ENCODE results near the gene TEX51. TPM values are rescaled to one million over a fixed set of nuclear protein-coding genes. Genes with fewer than 3 reads are reported as not detected.

Gene TEX51
- total and polyA plus RNA-seq, 2 of the 4 experiments (the other 2 are of a cell fraction) = not detected

DNA sequence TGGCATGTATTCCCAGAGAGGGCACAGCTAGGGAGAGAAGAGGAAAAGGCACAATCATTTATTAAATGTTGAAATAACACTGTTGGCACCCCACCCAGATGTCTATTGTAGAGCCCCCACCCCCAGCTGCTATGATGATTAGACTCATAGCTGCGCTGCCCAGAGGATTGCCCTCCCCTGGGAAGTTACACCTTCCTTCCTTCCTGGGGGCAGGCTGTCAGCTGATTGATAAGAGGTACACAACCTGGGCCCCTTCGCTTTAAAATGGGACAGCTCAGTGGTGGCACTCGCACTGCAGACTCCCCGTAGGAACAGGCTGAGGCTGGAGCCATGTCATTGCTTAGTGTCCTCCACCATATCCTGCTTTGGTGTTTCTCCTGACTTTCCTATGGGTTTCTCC is 18.1 kb downstream of the TEX51 start:
- Histone ChIP-seq H3K9me3 (ENCODE audit: control insufficient read depth, insufficient read depth, low read length) (no peaks in the 10 kb centered on the region), H3K4me3 (ENCODE audit: insufficient read depth, low read depth, low read length) (no peak overlapping the region), H3K4ac (ENCODE audit: low read depth, low read length) (no peak overlapping the region), H3K9ac (ENCODE audit: low read depth, low read length) (no peak overlapping the region), H2AK9ac (replicated peaks; ENCODE audit: low read depth, low read length, poor library complexity) (no peak overlapping the region), H3K4me1 (ENCODE audit: control insufficient read depth, insufficient read depth, low read length) (no peaks in the 10 kb centered on the region), H2BK120ac (ENCODE audit: low read depth, low read length) (no peak overlapping the region), H3K14ac (replicated peaks; ENCODE audit: low read depth, low read length) (no peak overlapping the region), H3K56ac (ENCODE audit: extremely low read depth, insufficient read depth, low read length) (no peak overlapping the region), H4K5ac (ENCODE audit: low read depth, low read length) (no peak overlapping the region), H3K23ac (ENCODE audit: low read depth, low read length) (no peak overlapping the region), H3K27me3 (ENCODE audit: control insufficient read depth, insufficient read depth, low read length) (no peaks in the 10 kb centered on the region; the same call in 1 of the 2 replicates), H3K4me2 (ENCODE audit: low read depth, low read length) (no peak overlapping the region), H2BK20ac (ENCODE audit: low read depth, low read length) (no peak overlapping the region), H3K36me3 (ENCODE audit: control insufficient read depth, insufficient read depth, low read length) (no peaks in the 10 kb centered on the region), H2BK15ac (ENCODE audit: low read depth, low read length) (no peak overlapping the region), H4K8ac (ENCODE audit: low read depth in 2 of 2, low read length in 2 of 2) (no peak overlapping the region), H4K20me1 (ENCODE audit: insufficient read depth, low read length) (no peaks in the 10 kb centered on the region), H2AFZ (replicated peaks; ENCODE audit: low read length, poor library complexity) (no peak overlapping the region), H4K91ac (ENCODE audit: insufficient read depth, low read depth, low read length) (no peak overlapping the region), H3K9me1 (ENCODE audit: insufficient read depth, low read length) (no peaks in the 10 kb centered on the region), H2BK5ac (ENCODE audit: low read depth, low read length, poor library complexity, severe bottlenecking) (no peak overlapping the region), H2AK5ac (ENCODE audit: low read depth, low read length) (no peak overlapping the region), H3K27ac (ENCODE audit: insufficient read depth, low read length) (no peak overlapping the region), H3K18ac (ENCODE audit: low read depth, low read length) (no peak overlapping the region), H3K79me1 (ENCODE audit: low read depth in 1 of 2, low read length in 2 of 2) (no peaks in the 10 kb centered on the region)
- in situ Hi-C loops (cut with MboI; ENCODE audit: low sequenced_read_pairs) = no loop called here
- no peak for ATAC-seq (ENCODE audit: low read depth)
- WGBS, 2 experiments (ENCODE audit: extremely low coverage in 2 of 2, insufficient read length in 1 of 2) = 74% methylated on average over 3 of the region's 4 CpGs; no CpG with 5 or more reads in 1 of the 2 experiments
- no TSS peak for BruUV-seq (replicated peaks)
- DNase-seq = no peak
- ChIA-PET POLR2A (ENCODE audit: unreplicated experiment) (no interaction called here), CTCF (no interaction called here)
- TF ChIP-seq, protein P1, sequence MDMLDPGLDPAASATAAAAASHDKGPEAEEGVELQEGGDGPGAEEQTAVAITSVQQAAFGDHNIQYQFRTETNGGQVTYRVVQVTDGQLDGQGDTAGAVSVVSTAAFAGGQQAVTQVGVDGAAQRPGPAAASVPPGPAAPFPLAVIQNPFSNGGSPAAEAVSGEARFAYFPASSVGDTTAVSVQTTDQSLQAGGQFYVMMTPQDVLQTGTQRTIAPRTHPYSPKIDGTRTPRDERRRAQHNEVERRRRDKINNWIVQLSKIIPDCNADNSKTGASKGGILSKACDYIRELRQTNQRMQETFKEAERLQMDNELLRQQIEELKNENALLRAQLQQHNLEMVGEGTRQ (IDR thresholded peaks at IDR 0.05; ENCODE audit: low read depth, low read length) = no peak
- TF ChIP-seq, protein P2, sequence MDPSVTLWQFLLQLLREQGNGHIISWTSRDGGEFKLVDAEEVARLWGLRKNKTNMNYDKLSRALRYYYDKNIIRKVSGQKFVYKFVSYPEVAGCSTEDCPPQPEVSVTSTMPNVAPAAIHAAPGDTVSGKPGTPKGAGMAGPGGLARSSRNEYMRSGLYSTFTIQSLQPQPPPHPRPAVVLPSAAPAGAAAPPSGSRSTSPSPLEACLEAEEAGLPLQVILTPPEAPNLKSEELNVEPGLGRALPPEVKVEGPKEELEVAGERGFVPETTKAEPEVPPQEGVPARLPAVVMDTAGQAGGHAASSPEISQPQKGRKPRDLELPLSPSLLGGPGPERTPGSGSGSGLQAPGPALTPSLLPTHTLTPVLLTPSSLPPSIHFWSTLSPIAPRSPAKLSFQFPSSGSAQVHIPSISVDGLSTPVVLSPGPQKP (IDR thresholded peaks at IDR 0.05; ENCODE audit: borderline replicate concordance, low read depth, low read length) = no peak
- TF ChIP-seq BHLHE40 (IDR thresholded peaks at IDR 0.05; ENCODE audit: low read depth, low read length) (no peak), SMC3 (IDR thresholded peaks at IDR 0.05; ENCODE audit: low read depth, low read length) (no peak), POLR2A (IDR thresholded peaks at IDR 0.05; ENCODE audit: low read depth, low read length) (no peak)
- intact Hi-C loops (cut with micrococcal nuclease) = no loop called here
- dilution Hi-C loops (cut with HindIII; ENCODE audit: low sequenced_read_pairs, unreplicated experiment) = no loop called here

Data from IMR-90 (cell line).